ENCODE measurements around the gene LGI4.
A peak's percentile ranks its signal among the peaks of the same experiment; 100 is the strongest.
"Not testable (repeated sequence)": the region's sequence is repeated elsewhere in the genome, so short reads cannot be mapped to it uniquely, and the experiment has no call there.

Gene LGI4

GRCh38 chr19:35105411-35106290 lies 29.2 kb downstream of the LGI4 start:
- ATAC-seq = peak in 1 of 2 donors; percentile 33

- no peak for ATAC-seq
Observed at GRCh38 chr19:35105047-35105410, 29.8 kb downstream of the LGI4 start.

DNA sequence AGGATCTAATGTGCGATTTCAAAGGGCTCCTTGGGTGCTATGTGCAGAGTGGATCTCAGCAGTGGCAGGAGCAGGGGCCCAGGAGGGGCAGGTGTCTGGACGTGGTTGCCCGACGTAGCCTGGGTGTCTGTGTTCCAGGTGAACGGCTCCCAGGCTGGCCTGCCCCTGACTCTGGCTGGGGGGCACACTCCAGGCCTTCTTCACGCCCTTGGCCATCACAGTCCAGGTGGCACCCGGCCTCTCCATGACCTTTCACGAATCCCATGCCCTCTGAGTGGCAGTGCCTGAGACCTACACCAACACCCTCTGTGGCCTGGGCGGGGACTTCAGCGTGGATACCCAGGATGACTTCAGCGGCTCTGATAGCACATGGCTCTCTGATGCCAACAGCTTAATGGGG lies 30.5 kb downstream of the LGI4 start:
- no peak for ATAC-seq

DNA sequence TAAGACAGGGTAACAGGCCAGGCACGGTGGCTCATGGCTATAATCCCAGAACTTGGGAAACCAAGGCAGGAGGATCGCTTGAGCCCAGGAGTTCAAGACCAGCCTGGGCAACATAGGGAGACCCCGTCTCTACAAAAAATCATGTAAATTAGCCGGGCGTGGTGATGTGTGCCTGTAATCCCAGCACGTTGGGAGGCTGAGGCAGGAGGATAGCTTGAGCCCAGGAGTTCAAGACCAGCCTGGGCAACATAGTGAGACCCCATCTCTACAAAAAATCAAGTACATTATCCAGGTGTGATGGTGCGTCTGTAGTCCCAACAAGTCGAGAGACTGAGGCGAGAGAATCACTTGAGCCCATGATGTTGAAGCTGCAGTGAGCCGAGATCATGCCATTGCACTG lies 31.2 kb downstream of the LGI4 start:
- not testable (repeated sequence) for ATAC-seq

GRCh38 chr19:35101949-35102348 lies 32.9 kb downstream of the LGI4 start:
- not testable (repeated sequence) for ATAC-seq

- no peak for ATAC-seq
Observed at GRCh38 chr19:35100588-35101533, 34.0 kb downstream of the LGI4 start.

GRCh38 chr19:35099897-35100275 lies 35.0 kb downstream of the LGI4 start:
- ATAC-seq = no peak

- ATAC-seq = no peak
Observed at GRCh38 chr19:35099155-35099896, 35.5 kb downstream of the LGI4 start.

DNA sequence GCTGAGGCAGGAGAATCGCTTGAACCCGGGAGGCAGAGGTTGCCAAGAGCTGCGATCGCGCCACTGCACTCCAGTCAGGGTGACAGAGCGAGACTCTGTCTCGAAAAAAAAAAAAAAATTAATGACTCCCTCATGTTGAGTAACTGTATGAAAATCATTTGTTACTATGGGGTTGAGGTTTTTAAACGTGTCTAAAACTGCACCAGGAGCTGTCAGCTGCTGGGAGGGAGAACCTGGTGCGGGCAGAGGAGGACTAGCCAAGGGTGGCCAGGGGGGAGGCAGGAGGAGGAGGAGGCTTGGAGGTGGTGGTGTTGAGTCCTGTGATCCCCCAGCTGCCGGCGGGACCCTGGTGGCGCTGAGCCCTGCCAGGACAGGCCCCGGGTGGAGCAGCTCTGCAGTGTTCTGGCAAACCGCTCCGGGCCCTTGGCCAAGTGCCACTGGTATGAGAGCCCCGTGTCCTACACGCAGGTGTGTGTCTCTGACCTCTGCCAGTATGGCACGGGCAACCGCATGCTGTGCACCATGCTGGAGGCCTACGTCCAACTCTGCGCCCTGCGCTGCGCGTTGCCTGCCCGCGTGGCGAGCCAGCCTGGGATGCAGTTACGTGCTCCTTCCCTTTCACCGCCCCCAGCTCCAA lies 36.3 kb downstream of the LGI4 start:
- no peak for ATAC-seq

- no peak for ATAC-seq
Observed at GRCh38 chr19:35095667-35096368, 39.0 kb downstream of the LGI4 start.

DNA sequence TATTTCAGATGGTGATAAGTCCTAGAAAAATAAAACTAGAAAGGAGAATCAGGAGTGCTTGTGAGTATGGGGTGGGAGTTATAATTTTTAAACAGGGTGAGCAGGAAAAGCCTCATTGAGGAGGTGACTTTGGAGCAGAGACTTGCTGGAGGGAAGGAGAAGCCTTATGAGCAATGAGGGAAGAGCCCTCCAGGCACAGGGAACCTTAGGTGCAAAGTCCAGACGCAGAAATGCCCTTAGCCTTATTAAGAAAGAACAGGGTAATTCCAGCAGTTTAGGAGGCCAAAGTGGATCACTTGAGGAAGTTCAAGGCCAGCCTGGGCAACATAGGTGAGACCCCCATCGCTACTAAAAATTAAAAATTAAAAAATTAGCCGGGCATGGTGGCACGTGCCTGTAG lies 40.2 kb downstream of the LGI4 start:
- no peak for ATAC-seq

- ATAC-seq = no peak
Observed at GRCh38 chr19:35093941-35094647, 40.8 kb downstream of the LGI4 start.

DNA sequence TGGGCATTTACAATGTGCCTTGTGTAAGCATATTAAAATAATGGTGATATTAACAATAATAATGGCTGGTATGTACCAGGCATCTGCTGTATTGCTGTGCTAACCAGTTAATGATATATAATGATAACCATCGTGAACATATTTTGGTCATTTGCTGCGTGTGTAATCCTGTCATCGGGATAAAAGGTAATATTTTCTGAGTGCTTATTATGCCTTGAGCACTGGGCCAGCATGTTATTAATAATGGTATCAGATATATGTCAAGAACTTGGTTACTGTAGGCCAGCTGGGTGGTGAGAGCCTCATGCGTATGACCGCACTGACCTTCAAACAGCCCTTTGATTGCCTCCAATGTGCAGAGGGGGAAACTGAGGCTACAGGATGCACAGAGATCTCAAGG lies 41.4 kb downstream of the LGI4 start:
- ATAC-seq = no peak

DNA sequence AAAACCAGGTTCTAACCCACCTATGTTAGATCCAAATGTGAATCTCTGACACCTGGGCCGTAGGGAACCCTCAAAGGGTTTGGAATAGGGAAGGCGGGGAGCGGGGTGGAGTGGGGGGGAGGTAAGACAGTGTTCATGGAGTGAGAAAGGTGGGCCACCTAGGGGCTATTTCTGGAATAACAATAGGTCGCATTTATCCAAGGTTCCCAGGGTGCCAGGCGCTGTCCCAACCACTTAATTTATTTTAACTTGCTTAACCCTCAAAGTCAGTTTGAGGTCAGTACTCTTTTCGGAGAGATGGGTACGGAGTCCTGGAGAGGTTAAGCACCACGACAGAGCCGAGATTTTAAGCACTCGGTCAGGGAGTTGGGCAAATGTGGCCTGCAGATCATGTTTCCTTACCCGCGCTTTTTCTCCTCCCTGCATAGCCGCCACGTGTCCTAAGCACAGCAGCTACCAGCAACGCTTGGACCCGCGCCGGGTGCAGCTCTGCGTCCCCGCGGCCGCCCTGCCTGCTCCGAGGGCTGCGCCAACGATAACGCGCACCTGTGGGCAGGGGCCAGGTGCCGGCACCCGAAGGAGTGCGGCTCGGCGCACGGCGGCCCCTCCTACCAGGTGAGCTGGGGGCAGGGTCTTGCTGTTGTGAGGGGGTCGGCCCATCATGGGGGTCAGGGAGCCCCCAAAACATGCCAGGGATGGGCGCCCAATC lies 44.2 kb downstream of the LGI4 start:
- ATAC-seq = peak in 1 of 2 donors; percentile 56

- no peak for ATAC-seq
Observed at GRCh38 chr19:35090160-35090505, 44.7 kb downstream of the LGI4 start.

GRCh38 chr19:35089554-35089953 lies 45.3 kb downstream of the LGI4 start:
- no peak for ATAC-seq

DNA sequence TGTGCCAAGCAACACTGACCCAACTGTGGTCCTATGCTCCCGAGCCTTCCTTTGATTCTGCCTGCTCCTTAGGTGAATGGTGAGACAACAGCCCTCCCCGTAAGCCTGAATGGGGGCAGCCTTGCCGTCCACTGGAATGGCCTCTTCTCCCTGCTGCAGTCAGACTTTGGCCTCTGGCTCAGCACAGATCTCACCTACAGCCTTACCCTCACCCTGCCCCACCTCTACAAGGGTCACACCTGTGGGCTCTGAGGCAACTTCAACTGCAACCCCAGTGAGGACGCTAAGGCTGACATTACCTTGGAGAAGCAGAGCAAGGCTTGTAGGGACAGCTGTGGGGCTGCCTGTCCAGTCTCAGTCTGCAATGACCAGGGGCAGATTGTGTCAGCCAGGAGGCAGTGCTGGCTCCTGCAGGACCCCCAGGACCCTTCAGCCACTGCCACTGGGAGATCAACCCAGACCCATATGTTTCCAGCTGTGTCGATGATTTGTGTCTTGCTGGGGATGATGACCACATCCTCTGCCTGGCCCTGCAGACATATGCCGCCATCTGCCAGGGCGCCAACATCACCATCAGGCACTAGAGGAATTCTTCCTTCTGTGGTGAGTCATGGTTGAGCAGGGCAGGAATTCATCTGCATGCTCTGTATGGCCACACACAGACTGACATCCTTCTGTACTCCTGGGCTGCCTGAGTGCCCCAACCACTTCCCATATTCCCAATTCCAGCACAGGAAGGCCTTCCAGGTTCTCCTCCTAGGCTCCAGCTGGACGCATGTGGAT lies 46.5 kb downstream of the LGI4 start:
- ATAC-seq = no peak

DNA sequence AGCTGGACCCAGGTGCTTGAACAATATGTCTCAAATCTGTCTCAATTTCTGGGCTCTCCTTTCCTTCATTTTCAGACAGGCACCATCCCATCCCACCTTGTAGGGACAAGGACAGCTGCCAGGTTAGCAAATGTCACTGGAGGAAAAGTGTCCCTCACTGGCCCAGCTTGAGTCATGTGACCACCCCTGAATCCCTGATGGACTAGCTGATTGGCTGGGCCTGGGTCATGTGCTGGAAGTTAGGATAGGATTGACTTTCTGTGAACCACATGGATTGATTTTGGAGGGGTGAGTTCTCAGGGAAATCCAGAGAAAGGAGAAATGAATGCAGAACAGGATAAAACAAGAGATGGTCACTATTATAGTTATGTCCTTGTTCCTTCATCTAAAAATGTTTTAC lies 47.5 kb downstream of the LGI4 start:
- ATAC-seq = no peak

DNA sequence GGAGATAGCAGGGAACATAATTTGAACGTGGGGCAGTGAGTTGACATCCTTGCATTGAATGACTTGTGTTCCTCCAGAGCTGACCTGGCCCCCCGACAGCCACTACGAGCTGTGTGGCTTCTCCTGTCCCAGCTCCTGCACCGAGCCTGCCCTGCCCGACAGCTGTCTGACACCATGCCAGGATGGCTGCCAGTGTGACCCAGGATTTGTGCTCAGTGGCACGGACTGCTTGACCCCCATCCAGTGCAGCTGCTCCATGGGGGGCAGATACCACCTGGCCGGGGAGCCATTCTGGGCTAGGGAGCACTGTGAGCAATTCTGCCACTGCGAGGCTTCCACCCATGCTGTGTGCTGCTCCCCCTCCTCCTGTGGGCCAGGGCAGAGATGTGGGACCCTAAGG lies 48.4 kb downstream of the LGI4 start:
- ATAC-seq = no peak

DNA sequence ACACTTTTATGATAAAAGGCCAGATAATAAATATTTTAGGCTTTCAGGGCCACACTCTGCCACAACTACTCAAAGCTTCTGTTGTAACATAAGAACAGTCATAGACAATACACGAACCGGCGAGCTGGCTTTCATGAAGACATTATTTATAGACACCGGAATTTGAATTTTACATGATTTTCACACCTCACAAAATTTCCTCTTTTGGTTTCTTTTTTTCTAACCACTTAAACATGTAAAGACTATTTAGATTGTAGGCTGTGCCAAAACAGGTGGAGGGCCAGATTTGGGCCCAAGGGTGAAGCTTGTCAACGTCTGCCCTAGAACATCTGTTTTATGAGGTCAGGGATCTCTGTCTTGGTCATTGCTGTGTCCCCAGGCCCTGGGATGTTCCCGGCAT lies 48.9 kb downstream of the LGI4 start:
- ATAC-seq = no peak
